ENCODE results near the gene AGBL1.
A peak's percentile ranks its signal among the peaks of the same experiment; 100 is the strongest.

The AGBL1 gene

GRCh38 chr15:86610038-86610437 is 530.4 kb downstream of the AGBL1 start:
- DNase-seq, result no peak

GRCh38 chr15:86611417-86612040 is 531.9 kb downstream of the AGBL1 start:
- peak; percentile 59 for DNase-seq

GRCh38 chr15:86615411-86615810 is 535.7 kb downstream of the AGBL1 start:
- DNase-seq, result no peak

GRCh38 chr15:86615816-86616215 is 536.1 kb downstream of the AGBL1 start:
- no peak for DNase-seq

- DNase-seq, result no peak
Observed at GRCh38 chr15:86616771-86617170, 537.1 kb downstream of the AGBL1 start.

- DNase-seq, result no peak
Observed at GRCh38 chr15:86620157-86620556, 540.5 kb downstream of the AGBL1 start.

- peak; percentile 45 for DNase-seq
Observed at GRCh38 chr15:86620641-86621349, 541.1 kb downstream of the AGBL1 start.

GRCh38 chr15:86623236-86623635 is 543.6 kb downstream of the AGBL1 start:
- no peak for DNase-seq

GRCh38 chr15:86624261-86625036 is 544.8 kb downstream of the AGBL1 start:
- DNase-seq, result peak; percentile 85

- DNase-seq, result no peak
Observed at GRCh38 chr15:86629409-86630356, 550.0 kb downstream of the AGBL1 start.

GRCh38 chr15:86630946-86631345 is 551.3 kb downstream of the AGBL1 start:
- no peak for DNase-seq

GRCh38 chr15:86634146-86634545 is 554.5 kb downstream of the AGBL1 start:
- no peak for DNase-seq

- no peak for DNase-seq
Observed at GRCh38 chr15:86634992-86635638, 555.4 kb downstream of the AGBL1 start.

- DNase-seq, result no peak
Observed at GRCh38 chr15:86644339-86644738, 564.7 kb downstream of the AGBL1 start.

- DNase-seq, result no peak
Observed at GRCh38 chr15:86645925-86646500, 566.3 kb downstream of the AGBL1 start.

GRCh38 chr15:86647810-86648440 is 568.3 kb downstream of the AGBL1 start:
- DNase-seq, result no peak

- DNase-seq, result no peak
Observed at GRCh38 chr15:86649277-86649676, 569.6 kb downstream of the AGBL1 start.

- DNase-seq, result no peak
Observed at GRCh38 chr15:86650094-86650493, 570.4 kb downstream of the AGBL1 start.

- DNase-seq, result no peak
Observed at GRCh38 chr15:86653344-86654197, 573.9 kb downstream of the AGBL1 start.

- no peak for DNase-seq
Observed at GRCh38 chr15:86654501-86654900, 574.8 kb downstream of the AGBL1 start.

All from fibroblast of skin of right quadriceps (primary cell).